Kidney tubule cell (primary cell): Measurements from ENCODE around the gene RIMS1.

Source experiments
- DNase-seq: peaks from one replicate; pipeline ENCODE4 v3.0.0-alpha.2; 2018; ENCODE audit warnings: low spot score

RIMS1 gene

GRCh38 chr6:71886184-71887005, at the start of gene RIMS1:
RIMS1 (plus strand) TSS chr6:71886550; CDS start chr6:71887024, 474 bp downstream.
- peak; percentile 39 for DNase-seq

GRCh38 chr6:71851214-71851613, 35.1 kb upstream of the RIMS1 start:
- no peak for DNase-seq

- DNase-seq, result no peak
These were observed 33.4 kb upstream of the RIMS1 start for GRCh38 chr6:71852948-71853347.

GRCh38 chr6:71855406-71855805, 30.9 kb upstream of the RIMS1 start:
- DNase-seq, result no peak

GRCh38 chr6:71879016-71879415, 7.3 kb upstream of the RIMS1 start:
- DNase-seq, result peak; percentile 46

GRCh38 chr6:71887006-71887743, 825 bp downstream of the RIMS1 start:
- DNase-seq, result no peak

GRCh38 chr6:71887744-71888230, 1.4 kb downstream of the RIMS1 start:
- no peak for DNase-seq

GRCh38 chr6:71888756-71889340, 2.5 kb downstream of the RIMS1 start:
- DNase-seq, result no peak

- DNase-seq, result no peak
These were observed 3.0 kb downstream of the RIMS1 start for GRCh38 chr6:71889366-71889765.

- no peak for DNase-seq
These were observed 6.3 kb downstream of the RIMS1 start for GRCh38 chr6:71892641-71893040.

GRCh38 chr6:71900642-71901041, 14.3 kb downstream of the RIMS1 start:
- no peak for DNase-seq

- DNase-seq, result no peak
These were observed 15.9 kb downstream of the RIMS1 start for GRCh38 chr6:71902261-71902660.

- no peak for DNase-seq
These were observed 20.5 kb downstream of the RIMS1 start for GRCh38 chr6:71906813-71907212.

GRCh38 chr6:71908162-71908765, 21.9 kb downstream of the RIMS1 start:
- DNase-seq, result no peak

GRCh38 chr6:71913444-71914234, 27.3 kb downstream of the RIMS1 start:
- DNase-seq, result no peak

GRCh38 chr6:71929047-71929446, 42.7 kb downstream of the RIMS1 start:
- DNase-seq, result peak; percentile 14

GRCh38 chr6:71933881-71934280, 47.5 kb downstream of the RIMS1 start:
- DNase-seq, result no peak

- DNase-seq, result peak; percentile 5
These were observed 79.1 kb downstream of the RIMS1 start for GRCh38 chr6:71965404-71965803.

GRCh38 chr6:71967436-71967835, 81.1 kb downstream of the RIMS1 start:
- DNase-seq, result peak; percentile 59

- peak; percentile 26 for DNase-seq
These were observed 91.5 kb downstream of the RIMS1 start for GRCh38 chr6:71977884-71978283.

- DNase-seq, result no peak
These were observed 93.6 kb downstream of the RIMS1 start for GRCh38 chr6:71979911-71980310.
